ENCODE measurements around the gene MAP1B.

The MAP1B gene

GRCh38 chr5:72101828-72102227 is 5.4 kb upstream of the MAP1B start:
- no peak for DNase-seq

GRCh38 chr5:72106817-72107130 is 501 bp upstream of the MAP1B start:
- DNase-seq = no peak

- no peak for DNase-seq
Observed at GRCh38 chr5:72107901-72108201, 576 bp downstream of the MAP1B start.

GRCh38 chr5:72108202-72109061 is 1.2 kb downstream of the MAP1B start:
- DNase-seq = no peak

- no peak for DNase-seq
Observed at GRCh38 chr5:72109062-72109411, 1.8 kb downstream of the MAP1B start.

GRCh38 chr5:72109625-72110024 is 2.4 kb downstream of the MAP1B start:
- no peak for DNase-seq

GRCh38 chr5:72110394-72111013 is 3.2 kb downstream of the MAP1B start:
- no peak for DNase-seq

- no peak for DNase-seq
Observed at GRCh38 chr5:72112389-72112788, 5.1 kb downstream of the MAP1B start.

GRCh38 chr5:72114629-72115028 is 7.4 kb downstream of the MAP1B start:
- DNase-seq = no peak

- no peak for DNase-seq
Observed at GRCh38 chr5:72115296-72115695, 8.0 kb downstream of the MAP1B start.

GRCh38 chr5:72117307-72117706 is 10.0 kb downstream of the MAP1B start:
- no peak for DNase-seq

GRCh38 chr5:72121052-72121779 is 13.9 kb downstream of the MAP1B start:
- DNase-seq = no peak

GRCh38 chr5:72121780-72122445 is 14.6 kb downstream of the MAP1B start:
- DNase-seq = no peak

- DNase-seq = no peak
Observed at GRCh38 chr5:72122602-72123001, 15.3 kb downstream of the MAP1B start.

- DNase-seq = no peak
Observed at GRCh38 chr5:72123764-72124376, 16.6 kb downstream of the MAP1B start.

GRCh38 chr5:72125271-72125940 is 18.1 kb downstream of the MAP1B start:
- DNase-seq = no peak

GRCh38 chr5:72125941-72126620 is 18.8 kb downstream of the MAP1B start:
- DNase-seq = no peak

GRCh38 chr5:72126796-72127195 is 19.5 kb downstream of the MAP1B start:
- DNase-seq = no peak

GRCh38 chr5:72129725-72130124 is 22.4 kb downstream of the MAP1B start:
- DNase-seq = no peak

GRCh38 chr5:72130351-72130761 is 23.1 kb downstream of the MAP1B start:
- no peak for DNase-seq

- no peak for DNase-seq
Observed at GRCh38 chr5:72133212-72133990, 26.1 kb downstream of the MAP1B start.
